Measurements from ENCODE around the gene TMEM151B.

Gene TMEM151B

GRCh38 chr6:44265007-44265721 lies 5.1 kb upstream of the TMEM151B start, which contains the start of gene NFKBIE:
TSS of gene NFKBIE (minus strand) at chr6:44265551. CDS start at chr6:44265346, 205 bp downstream.
- peak; percentile 88 to 94 (median 94) for DNase-seq

GRCh38 chr6:44265722-44266233 lies 4.5 kb upstream of the TMEM151B start:
- DNase-seq = no peak

GRCh38 chr6:44266347-44266746 lies 3.9 kb upstream of the TMEM151B start:
- no peak for DNase-seq

GRCh38 chr6:44267252-44267651 lies 3.0 kb upstream of the TMEM151B start:
- no peak for DNase-seq

- peak in 2 of 5 donors; percentile 53 to 61 for DNase-seq
These were observed 2.1 kb upstream of the TMEM151B start for GRCh38 chr6:44268095-44268628.

GRCh38 chr6:44269178-44269920 lies 901 bp upstream of the TMEM151B start:
- no peak for DNase-seq

GRCh38 chr6:44270526-44271405 lies 516 bp downstream of the TMEM151B start:
- no peak for DNase-seq

GRCh38 chr6:44271406-44271723 lies 1.1 kb downstream of the TMEM151B start:
- no peak for DNase-seq

- DNase-seq = no peak
These were observed 1.7 kb downstream of the TMEM151B start for GRCh38 chr6:44271914-44272313.

- DNase-seq = no peak
These were observed 2.3 kb downstream of the TMEM151B start for GRCh38 chr6:44272529-44272928.

- DNase-seq = no peak
These were observed 2.8 kb downstream of the TMEM151B start for GRCh38 chr6:44272999-44273566.

GRCh38 chr6:44273617-44274016 lies 3.4 kb downstream of the TMEM151B start:
- DNase-seq = no peak

GRCh38 chr6:44275271-44275748 lies 5.1 kb downstream of the TMEM151B start:
- DNase-seq = no peak

- no peak for DNase-seq
These were observed 5.7 kb downstream of the TMEM151B start for GRCh38 chr6:44275749-44276648.

GRCh38 chr6:44276667-44277640 lies 6.7 kb downstream of the TMEM151B start:
- no peak for DNase-seq

GRCh38 chr6:44277763-44278162 lies 7.5 kb downstream of the TMEM151B start:
- DNase-seq = no peak

GRCh38 chr6:44278315-44278714 lies 8.1 kb downstream of the TMEM151B start:
- no peak for DNase-seq

- DNase-seq = no peak
These were observed 8.8 kb downstream of the TMEM151B start for GRCh38 chr6:44278774-44279697.

- DNase-seq = no peak
These were observed 13.9 kb downstream of the TMEM151B start for GRCh38 chr6:44284121-44284520.

All from T-helper 1 cell (primary cell).